ENCODE results near the gene ZBTB7C. TPM values are rescaled to one million over a fixed set of nuclear protein-coding genes. Genes with fewer than 3 reads are reported as not detected.

The ZBTB7C gene
- polyA plus RNA-seq, 12 donors = 2.5 to 12.5 (median 4.2) TPM; not detected in 1

GRCh38 chr18:48168861-48169260, 240.3 kb downstream of the ZBTB7C start:
- no peak for DNase-seq

GRCh38 chr18:48167897-48168253, 241.3 kb downstream of the ZBTB7C start:
- no peak for DNase-seq

GRCh38 chr18:48166336-48166875, 242.8 kb downstream of the ZBTB7C start:
- no peak for DNase-seq

- no peak for DNase-seq
Measured at GRCh38 chr18:48165111-48165866, 243.9 kb downstream of the ZBTB7C start.

GRCh38 chr18:48164701-48165100, 244.5 kb downstream of the ZBTB7C start:
- no peak for DNase-seq

GRCh38 chr18:48164116-48164515, 245.1 kb downstream of the ZBTB7C start:
- DNase-seq = no peak

GRCh38 chr18:48163738-48164115, 245.5 kb downstream of the ZBTB7C start:
- no peak for DNase-seq

GRCh38 chr18:48162956-48163737, 246.0 kb downstream of the ZBTB7C start:
- DNase-seq = no peak

- no peak for DNase-seq
Measured at GRCh38 chr18:48161911-48162698, 247.1 kb downstream of the ZBTB7C start.

- DNase-seq = peak; percentile 78
Measured at GRCh38 chr18:48161191-48161910, 247.8 kb downstream of the ZBTB7C start.

- no peak for DNase-seq
Measured at GRCh38 chr18:48160622-48161021, 248.6 kb downstream of the ZBTB7C start.

GRCh38 chr18:48159816-48160215, 249.4 kb downstream of the ZBTB7C start:
- no peak for DNase-seq

- DNase-seq = no peak
Measured at GRCh38 chr18:48158721-48159120, 250.5 kb downstream of the ZBTB7C start.

- DNase-seq = no peak
Measured at GRCh38 chr18:48157956-48158355, 251.2 kb downstream of the ZBTB7C start.

- no peak for DNase-seq
Measured at GRCh38 chr18:48155856-48156255, 253.3 kb downstream of the ZBTB7C start.

GRCh38 chr18:48154828-48155227, 254.4 kb downstream of the ZBTB7C start:
- DNase-seq = no peak

GRCh38 chr18:48153613-48154481, 255.3 kb downstream of the ZBTB7C start:
- no peak for DNase-seq

- DNase-seq = no peak
Measured at GRCh38 chr18:48152549-48152948, 256.6 kb downstream of the ZBTB7C start.

- no peak for DNase-seq
Measured at GRCh38 chr18:48151421-48152065, 257.6 kb downstream of the ZBTB7C start.

All from muscle of arm (tissue), 12 donors.